Suprapubic skin (tissue), 4 donors: ENCODE data around the gene DDAH2. TPM values are rescaled to one million over a fixed set of nuclear protein-coding genes. Genes with fewer than 3 reads are reported as not detected.
A peak's percentile ranks its signal among the peaks of the same experiment; 100 is the strongest.

Experiments used
- DNase-seq, 2 donors: peaks; one replicate each; pipeline ENCODE4 v3.0.0-alpha.2; 2019; ENCODE audit warnings: low spot score in 2 of 2
- H3K27ac ChIP-seq: fragments of 200-600 bp; sonication (generic); one replicate; pipeline ENCODE4 v1.5.1; 2019
- H3K27me3 ChIP-seq: fragments of 200-600 bp; sonication (generic); one replicate; pipeline ENCODE4 v1.5.1; 2019
- H3K36me3 ChIP-seq: fragments of 200-600 bp; sonication (generic); one replicate; pipeline ENCODE4 v1.5.1; 2019
- H3K4me1 ChIP-seq: fragments of 200-600 bp; sonication (generic); one replicate; pipeline ENCODE4 v1.5.1; 2019
- H3K4me3 ChIP-seq: fragments of 200-600 bp; sonication (generic); one replicate; pipeline ENCODE4 v1.5.1; 2019; ENCODE audit warnings: mild to moderate bottlenecking
- H3K9me3 ChIP-seq: fragments of 200-600 bp; sonication (generic); one replicate; pipeline ENCODE4 v1.5.1; 2019
- EP300 ChIP-seq: sonication (generic); formaldehyde crosslinking; IDR thresholded peaks from one replicate; pipeline ENCODE4 v1.6.1; 2017; ENCODE audit warnings: antibody characterized with exemption
- POLR2A ChIP-seq, 2 donors: fragments of 450-650 bp; IDR thresholded peaks; one replicate each; pipeline ENCODE4 v1.6.1; 2017; ENCODE audit warnings: antibody characterized with exemption in 2 of 2, mild to moderate bottlenecking in 2 of 2, moderate library complexity in 2 of 2
- POLR2AphosphoS5 ChIP-seq, 3 donors: sonication (generic); formaldehyde crosslinking; IDR thresholded peaks; one replicate each; pipeline ENCODE4 v1.6.1; 2017; ENCODE audit warnings: antibody characterized with exemption in 3 of 3
- WGBS: methylation state at CpG from one replicate; pipeline ENCODE4 v1.1.5; 2018; 5-methylcytosine and 5-hydroxymethylcytosine counted together
- total RNA-seq, 4 donors: library from RNA; depleted of rRNA; stranded (reverse); fragments of >200 nt; gene quantifications; one replicate each; pipeline ENCODE4 v1.1.0, GENCODE V29; 2016
- TF ChIP-seq, protein P1 (sequence below), 2 donors: fragments of 200-600 bp in 1 of 2; fragments of 450-650 bp in 1 of 2; sonication (generic) in 1 of 2; IDR thresholded peaks; one replicate each; pipeline ENCODE4 v1.5.1; 2016 to 2019; ENCODE audit warnings: antibody characterized with exemption in 2 of 2, mild to moderate bottlenecking in 1 of 2, moderate library complexity in 1 of 2

DDAH2 gene
- total RNA-seq, 4 donors from 2014 or later: 66.8 to 84.2 (median 68.3) TPM

DNA sequence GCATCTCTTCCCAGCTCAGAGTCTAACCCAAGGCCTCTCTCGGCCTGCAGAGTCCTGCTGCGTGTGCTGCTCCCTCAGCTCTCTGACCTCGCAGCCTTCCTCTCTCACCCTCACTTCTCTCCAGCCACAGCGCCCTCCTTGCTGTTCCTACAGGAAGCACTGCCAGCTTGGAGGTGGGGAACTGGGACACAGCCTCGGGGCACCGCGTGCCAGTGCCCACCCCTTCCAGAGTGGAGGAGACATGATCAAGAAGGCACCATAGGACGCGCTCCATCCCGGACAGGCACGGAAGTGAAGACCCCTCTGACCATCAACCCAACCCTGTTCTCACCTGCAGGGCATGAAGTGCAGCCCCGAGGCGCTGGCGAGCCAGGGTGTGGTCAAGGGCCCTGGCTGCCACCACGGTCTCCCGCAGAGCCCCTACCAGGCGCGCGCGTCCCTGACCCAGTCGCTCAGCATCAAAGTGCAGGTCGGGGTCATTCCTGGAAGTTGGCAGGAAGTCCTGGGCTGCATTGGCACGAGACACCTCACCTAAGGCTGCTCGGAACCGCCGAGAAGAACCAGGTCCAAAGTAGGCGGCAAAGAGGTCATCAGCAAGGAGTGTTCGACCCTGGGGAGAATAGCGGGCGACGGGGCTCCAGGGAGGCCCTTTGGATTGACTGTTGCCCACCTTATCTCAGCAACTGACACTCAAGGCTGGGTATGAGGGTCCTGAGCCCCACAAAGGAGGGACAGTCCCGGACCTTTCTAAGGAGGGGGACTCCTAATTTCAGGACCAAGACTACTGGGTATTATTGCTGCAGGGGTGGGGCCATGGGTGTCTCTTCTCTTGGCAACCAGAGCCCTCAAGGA is 46.8 kb upstream of the DDAH2 start:
- Histone ChIP-seq H3K4me3 (no peak overlapping the region), H3K27me3 (no peaks in the 10 kb centered on the region), H3K27ac (peak overlapping the region; percentile 9), H3K9me3 (no peaks in the 10 kb centered on the region), H3K4me1 (peaks cover 24% of the 10 kb centered on the region), H3K36me3 (peaks cover 24% of the 10 kb centered on the region)
- TF ChIP-seq EP300 (no peak), POLR2AphosphoS5 (IDR thresholded peaks at IDR 0.05) (no peak), POLR2A (IDR thresholded peaks at IDR 0.05) (no peak)
- TF ChIP-seq, protein P1, sequence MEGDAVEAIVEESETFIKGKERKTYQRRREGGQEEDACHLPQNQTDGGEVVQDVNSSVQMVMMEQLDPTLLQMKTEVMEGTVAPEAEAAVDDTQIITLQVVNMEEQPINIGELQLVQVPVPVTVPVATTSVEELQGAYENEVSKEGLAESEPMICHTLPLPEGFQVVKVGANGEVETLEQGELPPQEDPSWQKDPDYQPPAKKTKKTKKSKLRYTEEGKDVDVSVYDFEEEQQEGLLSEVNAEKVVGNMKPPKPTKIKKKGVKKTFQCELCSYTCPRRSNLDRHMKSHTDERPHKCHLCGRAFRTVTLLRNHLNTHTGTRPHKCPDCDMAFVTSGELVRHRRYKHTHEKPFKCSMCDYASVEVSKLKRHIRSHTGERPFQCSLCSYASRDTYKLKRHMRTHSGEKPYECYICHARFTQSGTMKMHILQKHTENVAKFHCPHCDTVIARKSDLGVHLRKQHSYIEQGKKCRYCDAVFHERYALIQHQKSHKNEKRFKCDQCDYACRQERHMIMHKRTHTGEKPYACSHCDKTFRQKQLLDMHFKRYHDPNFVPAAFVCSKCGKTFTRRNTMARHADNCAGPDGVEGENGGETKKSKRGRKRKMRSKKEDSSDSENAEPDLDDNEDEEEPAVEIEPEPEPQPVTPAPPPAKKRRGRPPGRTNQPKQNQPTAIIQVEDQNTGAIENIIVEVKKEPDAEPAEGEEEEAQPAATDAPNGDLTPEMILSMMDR (IDR thresholded peaks at IDR 0.05): no peak
- 89% methylated on average over 14 of the region's 32 CpGs for WGBS
- no peak for DNase-seq

DNA sequence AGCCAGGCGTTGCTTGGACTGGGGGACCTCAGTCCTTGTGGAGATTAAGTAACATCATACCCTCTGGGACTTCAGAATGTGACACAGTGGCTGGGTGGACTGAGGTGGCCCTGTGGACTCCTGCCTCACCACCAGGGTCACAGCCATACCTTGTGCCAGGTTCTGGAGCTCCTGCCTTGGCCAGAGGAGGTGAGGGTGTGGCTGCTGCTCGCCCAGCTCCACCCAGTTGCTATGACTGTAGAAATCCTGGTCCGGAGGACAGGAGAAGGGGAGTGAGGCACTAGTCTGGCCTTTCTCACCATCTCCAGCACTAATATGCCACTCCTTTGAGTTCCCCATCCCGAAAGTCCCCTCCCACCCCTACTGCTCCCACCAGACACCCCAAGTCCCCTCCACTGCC is 46.1 kb upstream of the DDAH2 start:
- DNase-seq: no peak
- peaks cover 18% of the 10 kb centered on the region for H3K36me3 ChIP-seq

DNA sequence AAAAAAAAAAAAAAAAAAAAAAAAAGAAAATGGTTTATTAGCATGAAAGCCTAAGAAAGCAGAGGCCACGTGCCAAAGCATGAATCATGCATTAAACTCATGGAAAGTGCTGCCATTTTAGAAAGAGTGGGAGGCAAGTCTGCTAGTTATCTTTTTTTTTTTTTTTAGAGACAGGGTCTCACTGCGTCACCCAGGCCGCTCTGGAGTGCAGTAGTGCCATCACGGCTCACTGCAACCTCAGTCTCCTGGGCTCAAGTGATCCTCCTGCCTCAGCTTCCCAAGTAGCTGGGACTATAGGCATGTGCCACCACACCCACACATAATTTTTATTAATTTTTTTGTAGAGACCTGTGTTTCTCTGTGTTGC is 42.9 kb upstream of the DDAH2 start:
- Histone ChIP-seq H3K4me3 (no peak overlapping the region), H3K9me3 (no peaks in the 10 kb centered on the region), H3K36me3 (no peaks in the 10 kb centered on the region), H3K27me3 (no peaks in the 10 kb centered on the region), H3K27ac (no peak overlapping the region), H3K4me1 (peaks cover 25% of the 10 kb centered on the region)
- DNase-seq: no peak
- TF ChIP-seq POLR2AphosphoS5 (IDR thresholded peaks at IDR 0.05) (no peak), EP300 (no peak), POLR2A (IDR thresholded peaks at IDR 0.05) (no peak)
- TF ChIP-seq, protein P1 (IDR thresholded peaks at IDR 0.05): no peak
- WGBS: 75% methylated on average over 4 of the region's 4 CpGs

More for the DNA sequence above, 46.1 kb upstream of the DDAH2 start:
- Histone ChIP-seq H3K27me3 (no peaks in the 10 kb centered on the region), H3K9me3 (no peaks in the 10 kb centered on the region), H3K4me1 (peaks cover 24% of the 10 kb centered on the region), H3K4me3 (no peak overlapping the region), H3K27ac (no peak overlapping the region)
- no peak for TF ChIP-seq POLR2A (IDR thresholded peaks at IDR 0.05)
- no peak for TF ChIP-seq POLR2AphosphoS5 (IDR thresholded peaks at IDR 0.05)
- TF ChIP-seq, protein P1 (IDR thresholded peaks at IDR 0.05): no peak
- TF ChIP-seq EP300: no peak
- 45% methylated on average over 4 of the region's 4 CpGs for WGBS

DNA sequence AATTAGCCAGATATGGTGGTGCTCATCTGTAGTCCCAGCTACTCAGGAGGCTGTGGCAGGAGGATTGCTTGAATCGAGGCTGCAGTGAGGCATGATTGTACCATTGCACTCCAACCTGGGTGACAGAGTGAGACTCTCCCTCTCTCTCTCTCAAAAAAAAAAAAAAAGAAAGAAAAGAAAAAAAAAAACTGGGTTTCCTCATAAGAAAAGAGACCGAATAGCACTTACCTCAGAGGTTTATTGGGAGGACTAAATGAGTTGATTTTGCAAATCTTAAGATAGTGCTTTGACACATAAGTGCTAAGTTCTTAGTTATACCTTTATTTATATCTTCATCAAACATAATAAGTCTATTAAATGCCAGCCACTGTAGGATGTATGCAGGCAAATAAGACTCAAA is 41.8 kb upstream of the DDAH2 start:
- Histone ChIP-seq H3K27me3 (no peaks in the 10 kb centered on the region), H3K27ac (no peak overlapping the region), H3K4me3 (no peak overlapping the region), H3K9me3 (no peaks in the 10 kb centered on the region), H3K36me3 (no peaks in the 10 kb centered on the region), H3K4me1 (peaks cover 19% of the 10 kb centered on the region)
- WGBS: 85% methylated on average over 2 of the region's 2 CpGs
- no peak for DNase-seq
- TF ChIP-seq POLR2AphosphoS5 (IDR thresholded peaks at IDR 0.05) (no peak), POLR2A (IDR thresholded peaks at IDR 0.05) (no peak), EP300 (no peak)
- TF ChIP-seq, protein P1 (IDR thresholded peaks at IDR 0.05): no peak

DNA sequence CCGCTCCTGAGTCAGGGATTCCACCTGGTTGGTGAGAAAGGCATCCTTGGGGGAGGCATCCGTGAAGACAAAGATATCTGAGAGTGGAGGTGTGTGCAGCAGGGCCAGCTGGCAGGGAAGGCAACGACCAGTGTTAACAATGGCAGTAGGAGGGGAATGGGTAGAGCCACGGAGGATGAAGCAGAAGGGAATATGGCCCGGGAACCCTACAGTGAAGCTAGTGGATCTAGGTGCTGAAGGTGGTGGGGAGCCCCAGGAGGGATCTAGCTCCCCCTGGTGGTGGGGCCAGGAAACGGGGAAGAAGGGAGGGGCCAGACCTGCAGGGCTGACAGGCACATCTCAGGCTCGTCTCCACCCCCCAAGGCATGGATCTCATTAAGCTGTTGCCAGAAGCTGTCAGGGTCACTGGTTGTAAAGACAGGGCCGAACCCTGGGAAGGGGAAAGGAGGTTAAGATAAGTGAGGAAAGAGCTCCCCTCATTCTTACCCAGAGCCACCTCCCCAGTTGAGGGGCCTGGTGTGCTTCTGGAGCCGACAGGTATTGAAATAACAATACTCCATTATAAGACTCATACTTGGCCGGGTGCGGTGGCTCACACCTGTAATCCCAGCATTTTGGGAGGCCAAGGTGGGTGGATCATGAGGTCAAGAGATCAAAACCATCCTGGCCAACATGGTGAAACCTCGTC is 40.7 kb upstream of the DDAH2 start:
- H3K36me3 ChIP-seq: no peaks in the 10 kb centered on the region
- H3K4me3 ChIP-seq: no peak overlapping the region
- TF ChIP-seq POLR2A (IDR thresholded peaks at IDR 0.05) (no peak), POLR2AphosphoS5 (IDR thresholded peaks at IDR 0.05) (no peak), EP300 (no peak)
- TF ChIP-seq, protein P1 (IDR thresholded peaks at IDR 0.05): peak; percentile 23 to 72
- H3K9me3 ChIP-seq: no peaks in the 10 kb centered on the region
- no peaks in the 10 kb centered on the region for H3K27me3 ChIP-seq
- peaks cover 12% of the 10 kb centered on the region for H3K4me1 ChIP-seq
- H3K27ac ChIP-seq: no peak overlapping the region
- 54% methylated on average over 12 of the region's 12 CpGs for WGBS
- no peak for DNase-seq
